SK-N-SH treated with all-trans-retinoic acid at 6 μM for 48 hours (cell line): ENCODE results near the gene PLD3.
"Not testable (repeated sequence)": the region's sequence is repeated elsewhere in the genome, so short reads cannot be mapped to it uniquely, and the experiment has no call there.

Source experiments
- ATAC-seq: fragments of 200-7000 bp; cut with Tn5 transposase; 3 replicates; pipeline ENCODE4 v1.9.1; 2020; ENCODE audit warnings: mild to moderate bottlenecking, moderate library complexity
- ARNTL ChIP-seq: fragments of 450-650 bp; formaldehyde crosslinking; IDR thresholded peaks from 2 replicates; pipeline ENCODE4 v1.5.0; 2020; ENCODE audit warnings: low read depth, mild to moderate bottlenecking, moderate library complexity, borderline replicate concordance
- CREB5 ChIP-seq: fragments of 250-450 bp; sonication (Bioruptor Pico); IDR thresholded peaks from 2 replicates; pipeline ENCODE4 v1.5.1; 2020; ENCODE audit warnings: low read depth, mild to moderate bottlenecking, moderate library complexity
- CSRNP3 ChIP-seq: fragments of 250-450 bp; sonication (Bioruptor Pico); IDR thresholded peaks from 2 replicates; pipeline ENCODE4 v1.5.1; 2021; ENCODE audit warnings: mild to moderate bottlenecking, moderate library complexity
- ESRRG ChIP-seq: fragments of 250-450 bp; sonication (Bioruptor Pico); IDR thresholded peaks from 2 replicates; pipeline ENCODE4 v1.6.1; 2021; ENCODE audit warnings: mild to moderate bottlenecking
- GLIS3 ChIP-seq: fragments of 250-450 bp; sonication (Bioruptor Pico); IDR thresholded peaks from 2 replicates; pipeline ENCODE4 v1.5.0; 2020; ENCODE audit warnings: mild to moderate bottlenecking, moderate library complexity
- OSR1 ChIP-seq: fragments of 250-450 bp; sonication (Bioruptor Pico); IDR thresholded peaks from 2 replicates; pipeline ENCODE4 v1.8.0; 2022; ENCODE audit warnings: moderate library complexity, mild to moderate bottlenecking, inconsistent platforms
- PATZ1 ChIP-seq: fragments of 250-450 bp; sonication (Bioruptor Pico); IDR thresholded peaks from 2 replicates; pipeline ENCODE4 v1.8.0; 2020; ENCODE audit warnings: mild to moderate bottlenecking, moderate library complexity, borderline replicate concordance
- PPARA ChIP-seq: fragments of 250-450 bp; sonication (Bioruptor Pico); IDR thresholded peaks from 2 replicates; pipeline ENCODE4 v1.5.0; 2020; ENCODE audit warnings: mild to moderate bottlenecking, borderline replicate concordance
- RARB ChIP-seq: fragments of 250-450 bp; sonication (Bioruptor Pico); IDR thresholded peaks from 2 replicates; pipeline ENCODE4 v1.8.0; 2021; ENCODE audit warnings: mild to moderate bottlenecking, moderate library complexity
- SNAI2 ChIP-seq: fragments of 250-450 bp; sonication (Bioruptor Pico); IDR thresholded peaks from 2 replicates; pipeline ENCODE4 v1.5.0; 2020; ENCODE audit warnings: mild to moderate bottlenecking, moderate library complexity
- TCF4 ChIP-seq: fragments of 250-450 bp; sonication (Bioruptor Pico); IDR thresholded peaks from 2 replicates; pipeline ENCODE4 v1.8.0; 2021; ENCODE audit warnings: mild to moderate bottlenecking, moderate library complexity, borderline replicate concordance
- TOX ChIP-seq: fragments of 250-450 bp; sonication (Bioruptor Pico); IDR thresholded peaks from 2 replicates; pipeline ENCODE4 v1.8.0; 2021; ENCODE audit warnings: mild to moderate bottlenecking, moderate library complexity, borderline replicate concordance
- TSHZ2 ChIP-seq: fragments of 250-450 bp; sonication (Bioruptor Pico); IDR thresholded peaks from 2 replicates; pipeline ENCODE4 v1.5.0; 2020; ENCODE audit warnings: mild to moderate bottlenecking, moderate library complexity
- ZC3H10 ChIP-seq: fragments of 250-450 bp; sonication (Bioruptor Pico); IDR thresholded peaks from 2 replicates; pipeline ENCODE4 v1.5.1; 2021; ENCODE audit warnings: mild to moderate bottlenecking, moderate library complexity
- ZFP3 ChIP-seq: fragments of 250-450 bp; sonication (Bioruptor Pico); IDR thresholded peaks from 2 replicates; pipeline ENCODE4 v1.5.0; 2020; ENCODE audit warnings: mild to moderate bottlenecking, moderate library complexity
- ZFP30 ChIP-seq: fragments of 450-650 bp; formaldehyde crosslinking; IDR thresholded peaks from 2 replicates; pipeline ENCODE4 v1.5.0; 2022; ENCODE audit warnings: mild to moderate bottlenecking, moderate library complexity
- ZNF565 ChIP-seq: fragments of 450-650 bp; formaldehyde crosslinking; conservative IDR thresholded peaks from 2 replicates; pipeline ENCODE4 v1.5.0; 2020; ENCODE audit warnings: low read depth, mild to moderate bottlenecking, moderate library complexity
- ZNF70 ChIP-seq: fragments of 450-650 bp; formaldehyde crosslinking; IDR thresholded peaks from 2 replicates; pipeline ENCODE4 v1.5.0; 2020; ENCODE audit warnings: mild to moderate bottlenecking, moderate library complexity
- ZNF8 ChIP-seq: fragments of 450-650 bp; formaldehyde crosslinking; IDR thresholded peaks from 2 replicates; pipeline ENCODE4 v1.5.0; 2020; ENCODE audit warnings: mild to moderate bottlenecking, moderate library complexity

Gene PLD3

GRCh38 chr19:40367577-40368434, 19.3 kb downstream of the PLD3 start (continued):
- TF ChIP-seq ARNTL (CRISPR knock-in tag) (no peak), PATZ1 (CRISPR knock-in tag) (no peak), ESRRG (CRISPR knock-in tag) (no peak), ZFP30 (CRISPR knock-in tag) (no peak)

- no peak for ATAC-seq
- TF ChIP-seq TCF4 (CRISPR knock-in tag) (no peak), PPARA (CRISPR knock-in tag) (no peak), TOX (CRISPR knock-in tag) (no peak), CREB5 (CRISPR knock-in tag) (no peak), SNAI2 (CRISPR knock-in tag) (no peak), PATZ1 (CRISPR knock-in tag) (no peak), ZFP30 (CRISPR knock-in tag) (no peak), ARNTL (CRISPR knock-in tag) (no peak), GLIS3 (no peak), ZNF8 (CRISPR knock-in tag) (no peak), ZNF70 (CRISPR knock-in tag) (no peak), ZFP3 (no peak), TSHZ2 (CRISPR knock-in tag) (no peak), CSRNP3 (CRISPR knock-in tag) (no peak), ZC3H10 (CRISPR knock-in tag) (no peak), RARB (no peak), ESRRG (CRISPR knock-in tag) (no peak), ZNF565 (CRISPR knock-in tag) (no peak), OSR1 (CRISPR knock-in tag) (no peak)
- TF ChIP-seq, all 23 proteins: peak for 0
Observed at GRCh38 chr19:40369797-40370196, 21.3 kb downstream of the PLD3 start.

GRCh38 chr19:40370253-40370652, 21.8 kb downstream of the PLD3 start:
- ATAC-seq: not testable (repeated sequence)
